Measurements from ENCODE around the gene NAT10. TPM values are rescaled to one million over a fixed set of nuclear protein-coding genes. Genes with fewer than 3 reads are reported as not detected.

Gene NAT10
- total RNA-seq, 1 experiment from 2014 or later, result 75.5 TPM

DNA sequence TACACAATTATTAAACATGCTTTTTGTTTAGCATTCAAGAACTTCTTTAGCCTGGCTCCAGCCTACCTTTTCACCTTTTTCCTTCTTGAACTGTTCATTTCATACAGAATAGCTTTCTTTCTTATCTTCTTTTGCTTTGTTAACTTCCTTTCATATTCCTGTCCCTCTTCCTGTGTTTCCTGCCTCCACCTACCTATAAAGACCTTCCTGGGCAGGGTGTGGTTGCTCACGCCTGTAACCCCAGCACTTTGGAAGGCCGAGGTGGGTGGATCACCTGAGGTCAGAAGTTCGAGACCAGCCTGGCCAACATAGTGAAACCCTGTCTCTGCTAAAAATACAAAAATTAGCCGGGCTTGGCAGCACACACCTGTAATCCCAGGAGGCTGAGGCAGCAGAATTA lies 31.0 kb upstream of the NAT10 start:
- CTCF ChIA-PET, result no interaction called here
- Mint-ChIP-seq H3K36me3 (peaks cover 73% of the 10 kb centered on the region), H3K27ac (no peak overlapping the region), H3K4me3 (no peak overlapping the region), H3K9me3 (no peaks in the 10 kb centered on the region), H3K27me3 (ENCODE audit: low read depth) (no peaks in the 10 kb centered on the region), H3K4me1 (no peaks in the 10 kb centered on the region)
- no peak for TF ChIP-seq KAT7 (CRISPR knock-in tag; IDR thresholded peaks at IDR 0.05; ENCODE audit: borderline replicate concordance)
- TF ChIP-seq, protein P1, sequence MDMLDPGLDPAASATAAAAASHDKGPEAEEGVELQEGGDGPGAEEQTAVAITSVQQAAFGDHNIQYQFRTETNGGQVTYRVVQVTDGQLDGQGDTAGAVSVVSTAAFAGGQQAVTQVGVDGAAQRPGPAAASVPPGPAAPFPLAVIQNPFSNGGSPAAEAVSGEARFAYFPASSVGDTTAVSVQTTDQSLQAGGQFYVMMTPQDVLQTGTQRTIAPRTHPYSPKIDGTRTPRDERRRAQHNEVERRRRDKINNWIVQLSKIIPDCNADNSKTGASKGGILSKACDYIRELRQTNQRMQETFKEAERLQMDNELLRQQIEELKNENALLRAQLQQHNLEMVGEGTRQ (CRISPR knock-in tag; IDR thresholded peaks at IDR 0.05), result no peak
- TF ChIP-seq, protein P2, sequence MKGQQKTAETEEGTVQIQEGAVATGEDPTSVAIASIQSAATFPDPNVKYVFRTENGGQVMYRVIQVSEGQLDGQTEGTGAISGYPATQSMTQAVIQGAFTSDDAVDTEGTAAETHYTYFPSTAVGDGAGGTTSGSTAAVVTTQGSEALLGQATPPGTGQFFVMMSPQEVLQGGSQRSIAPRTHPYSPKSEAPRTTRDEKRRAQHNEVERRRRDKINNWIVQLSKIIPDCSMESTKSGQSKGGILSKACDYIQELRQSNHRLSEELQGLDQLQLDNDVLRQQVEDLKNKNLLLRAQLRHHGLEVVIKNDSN (CRISPR knock-in tag; IDR thresholded peaks at IDR 0.05), result no peak
- no peak for DNase-seq (ENCODE audit: low spot score)
- ATAC-seq, result no peak
- POLR2A ChIA-PET, result no interaction called here

DNA sequence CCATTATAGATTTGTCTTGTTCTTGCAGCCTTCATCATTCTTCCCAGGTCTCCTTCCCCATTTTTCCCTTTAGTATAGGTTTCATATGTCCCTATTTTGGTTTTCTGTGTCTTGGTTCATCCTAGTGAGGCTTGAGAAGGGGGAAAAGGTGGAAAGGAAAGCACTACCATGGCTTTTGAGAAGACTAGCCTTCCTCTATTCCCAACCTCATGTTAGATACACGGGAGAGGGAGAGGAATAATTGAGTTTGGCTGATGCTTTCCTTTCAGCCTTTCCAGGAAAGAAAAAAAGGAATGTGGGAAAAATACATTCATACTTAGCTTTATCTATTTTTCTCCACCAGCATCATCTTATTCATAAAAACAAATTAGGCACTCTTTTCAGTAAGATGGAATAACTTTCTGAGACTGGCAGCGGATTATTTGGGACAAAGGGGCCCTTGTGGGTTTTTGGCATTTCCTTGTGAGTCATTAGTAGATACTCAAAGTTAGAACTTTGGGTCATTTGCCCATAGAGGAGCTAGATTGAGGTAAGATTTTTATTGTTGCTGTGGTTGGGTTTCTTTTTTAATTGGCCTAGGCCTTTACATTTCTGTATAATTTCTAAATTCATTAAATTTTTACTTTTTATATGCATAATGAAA lies 30.1 kb upstream of the NAT10 start:
- Mint-ChIP-seq H3K27me3 (ENCODE audit: low read depth) (no peaks in the 10 kb centered on the region), H3K4me3 (no peak overlapping the region), H3K27ac (no peak overlapping the region), H3K4me1 (no peaks in the 10 kb centered on the region), H3K9me3 (no peaks in the 10 kb centered on the region), H3K36me3 (peaks cover 79% of the 10 kb centered on the region)
- ChIA-PET POLR2A (no interaction called here), CTCF (interaction anchor here (1.1 to 1.4 kb wide), 2 partner anchors 30 to 267 kb away, joined by 3 to 4 read pairs; partner anchors contain the start of gene NAT10)
- ATAC-seq, result no peak
- DNase-seq (ENCODE audit: low spot score), result no peak
- TF ChIP-seq ZNF317 (CRISPR knock-in tag; IDR thresholded peaks at IDR 0.05; ENCODE audit: borderline replicate concordance, low read depth), result no peak
- TF ChIP-seq SP1 (CRISPR knock-in tag; conservative IDR thresholded peaks at IDR 0.05), result no peak

DNA sequence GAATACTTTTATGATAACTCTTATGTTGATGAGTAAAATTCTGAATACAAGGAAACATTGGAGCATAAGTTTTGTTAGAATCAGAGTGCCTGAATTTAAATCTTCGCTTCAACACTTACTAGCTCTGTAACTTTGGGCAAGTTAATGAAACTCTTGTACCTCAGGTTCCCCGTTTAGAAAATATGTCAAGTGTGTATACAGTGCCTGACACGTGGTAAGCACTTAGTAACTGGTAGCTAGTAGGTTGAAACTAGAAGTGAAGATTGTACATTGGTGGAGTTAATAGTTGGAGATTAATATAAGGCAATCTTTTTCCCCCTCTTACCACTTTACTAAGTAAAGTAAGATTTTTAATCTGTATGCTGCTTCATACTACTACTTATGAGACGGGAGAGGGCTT lies 24.8 kb upstream of the NAT10 start:
- Mint-ChIP-seq H3K4me3 (no peak overlapping the region), H3K36me3 (peaks cover 78% of the 10 kb centered on the region), H3K4me1 (no peaks in the 10 kb centered on the region), H3K27me3 (ENCODE audit: low read depth) (no peaks in the 10 kb centered on the region), H3K9me3 (no peaks in the 10 kb centered on the region), H3K27ac (no peak overlapping the region)
- TF ChIP-seq, protein P3, sequence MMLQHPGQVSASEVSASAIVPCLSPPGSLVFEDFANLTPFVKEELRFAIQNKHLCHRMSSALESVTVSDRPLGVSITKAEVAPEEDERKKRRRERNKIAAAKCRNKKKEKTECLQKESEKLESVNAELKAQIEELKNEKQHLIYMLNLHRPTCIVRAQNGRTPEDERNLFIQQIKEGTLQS (CRISPR knock-in tag; conservative IDR thresholded peaks at IDR 0.05), result no peak
- TF ChIP-seq NR1H2 (CRISPR knock-in tag; IDR thresholded peaks at IDR 0.05), result no peak
- TF ChIP-seq, protein P4, sequence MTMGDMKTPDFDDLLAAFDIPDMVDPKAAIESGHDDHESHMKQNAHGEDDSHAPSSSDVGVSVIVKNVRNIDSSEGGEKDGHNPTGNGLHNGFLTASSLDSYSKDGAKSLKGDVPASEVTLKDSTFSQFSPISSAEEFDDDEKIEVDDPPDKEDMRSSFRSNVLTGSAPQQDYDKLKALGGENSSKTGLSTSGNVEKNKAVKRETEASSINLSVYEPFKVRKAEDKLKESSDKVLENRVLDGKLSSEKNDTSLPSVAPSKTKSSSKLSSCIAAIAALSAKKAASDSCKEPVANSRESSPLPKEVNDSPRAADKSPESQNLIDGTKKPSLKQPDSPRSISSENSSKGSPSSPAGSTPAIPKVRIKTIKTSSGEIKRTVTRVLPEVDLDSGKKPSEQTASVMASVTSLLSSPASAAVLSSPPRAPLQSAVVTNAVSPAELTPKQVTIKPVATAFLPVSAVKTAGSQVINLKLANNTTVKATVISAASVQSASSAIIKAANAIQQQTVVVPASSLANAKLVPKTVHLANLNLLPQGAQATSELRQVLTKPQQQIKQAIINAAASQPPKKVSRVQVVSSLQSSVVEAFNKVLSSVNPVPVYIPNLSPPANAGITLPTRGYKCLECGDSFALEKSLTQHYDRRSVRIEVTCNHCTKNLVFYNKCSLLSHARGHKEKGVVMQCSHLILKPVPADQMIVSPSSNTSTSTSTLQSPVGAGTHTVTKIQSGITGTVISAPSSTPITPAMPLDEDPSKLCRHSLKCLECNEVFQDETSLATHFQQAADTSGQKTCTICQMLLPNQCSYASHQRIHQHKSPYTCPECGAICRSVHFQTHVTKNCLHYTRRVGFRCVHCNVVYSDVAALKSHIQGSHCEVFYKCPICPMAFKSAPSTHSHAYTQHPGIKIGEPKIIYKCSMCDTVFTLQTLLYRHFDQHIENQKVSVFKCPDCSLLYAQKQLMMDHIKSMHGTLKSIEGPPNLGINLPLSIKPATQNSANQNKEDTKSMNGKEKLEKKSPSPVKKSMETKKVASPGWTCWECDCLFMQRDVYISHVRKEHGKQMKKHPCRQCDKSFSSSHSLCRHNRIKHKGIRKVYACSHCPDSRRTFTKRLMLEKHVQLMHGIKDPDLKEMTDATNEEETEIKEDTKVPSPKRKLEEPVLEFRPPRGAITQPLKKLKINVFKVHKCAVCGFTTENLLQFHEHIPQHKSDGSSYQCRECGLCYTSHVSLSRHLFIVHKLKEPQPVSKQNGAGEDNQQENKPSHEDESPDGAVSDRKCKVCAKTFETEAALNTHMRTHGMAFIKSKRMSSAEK (CRISPR knock-in tag; IDR thresholded peaks at IDR 0.05; ENCODE audit: borderline replicate concordance), result no peak
- TF ChIP-seq, protein P5, sequence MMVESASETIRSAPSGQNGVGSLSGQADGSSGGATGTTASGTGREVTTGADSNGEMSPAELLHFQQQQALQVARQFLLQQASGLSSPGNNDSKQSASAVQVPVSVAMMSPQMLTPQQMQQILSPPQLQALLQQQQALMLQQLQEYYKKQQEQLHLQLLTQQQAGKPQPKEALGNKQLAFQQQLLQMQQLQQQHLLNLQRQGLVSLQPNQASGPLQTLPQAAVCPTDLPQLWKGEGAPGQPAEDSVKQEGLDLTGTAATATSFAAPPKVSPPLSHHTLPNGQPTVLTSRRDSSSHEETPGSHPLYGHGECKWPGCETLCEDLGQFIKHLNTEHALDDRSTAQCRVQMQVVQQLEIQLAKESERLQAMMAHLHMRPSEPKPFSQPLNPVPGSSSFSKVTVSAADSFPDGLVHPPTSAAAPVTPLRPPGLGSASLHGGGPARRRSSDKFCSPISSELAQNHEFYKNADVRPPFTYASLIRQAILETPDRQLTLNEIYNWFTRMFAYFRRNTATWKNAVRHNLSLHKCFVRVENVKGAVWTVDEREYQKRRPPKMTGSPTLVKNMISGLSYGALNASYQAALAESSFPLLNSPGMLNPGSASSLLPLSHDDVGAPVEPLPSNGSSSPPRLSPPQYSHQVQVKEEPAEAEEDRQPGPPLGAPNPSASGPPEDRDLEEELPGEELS (CRISPR knock-in tag; IDR thresholded peaks at IDR 0.05), result no peak
- TF ChIP-seq, protein P6, sequence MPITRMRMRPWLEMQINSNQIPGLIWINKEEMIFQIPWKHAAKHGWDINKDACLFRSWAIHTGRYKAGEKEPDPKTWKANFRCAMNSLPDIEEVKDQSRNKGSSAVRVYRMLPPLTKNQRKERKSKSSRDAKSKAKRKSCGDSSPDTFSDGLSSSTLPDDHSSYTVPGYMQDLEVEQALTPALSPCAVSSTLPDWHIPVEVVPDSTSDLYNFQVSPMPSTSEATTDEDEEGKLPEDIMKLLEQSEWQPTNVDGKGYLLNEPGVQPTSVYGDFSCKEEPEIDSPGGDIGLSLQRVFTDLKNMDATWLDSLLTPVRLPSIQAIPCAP (CRISPR knock-in tag; IDR thresholded peaks at IDR 0.05), result no peak
- TF ChIP-seq FOXK1 (CRISPR knock-in tag; IDR thresholded peaks at IDR 0.05), result no peak
- no peak for TF ChIP-seq RELA (CRISPR knock-in tag; IDR thresholded peaks at IDR 0.05; ENCODE audit: borderline replicate concordance)
- ChIA-PET CTCF (no interaction called here), POLR2A (no interaction called here)
- DNase-seq (ENCODE audit: low spot score) (no peak), ATAC-seq (no peak)

Measured in WTC11 (cell line).